Prostate gland (tissue), 2 donors: ENCODE data around the gene USP50.

Experiments
- POLR2A ChIP-seq: fragments of 450-650 bp; IDR thresholded peaks from one replicate; pipeline ENCODE4 v1.6.1; 2016; ENCODE audit warnings: antibody characterized with exemption, mild to moderate bottlenecking
- POLR2AphosphoS5 ChIP-seq: sonication (generic); formaldehyde crosslinking; IDR thresholded peaks from one replicate; pipeline ENCODE4 v1.6.1; 2017; ENCODE audit warnings: antibody characterized with exemption
- TF ChIP-seq, protein P1 (sequence below), 4 experiments: fragments of 200-600 bp in 2 of 4; fragments of 450-650 bp in 2 of 4; sonication (generic) in 2 of 4; IDR thresholded peaks; 1 replicate in 3 of 4; 2 replicates in 1 of 4; pipeline ENCODE4 v1.5.1; 2016 to 2019; ENCODE audit warnings: antibody characterized with exemption in 4 of 4, mild to moderate bottlenecking in 2 of 4, moderate library complexity in 2 of 4

DNA sequence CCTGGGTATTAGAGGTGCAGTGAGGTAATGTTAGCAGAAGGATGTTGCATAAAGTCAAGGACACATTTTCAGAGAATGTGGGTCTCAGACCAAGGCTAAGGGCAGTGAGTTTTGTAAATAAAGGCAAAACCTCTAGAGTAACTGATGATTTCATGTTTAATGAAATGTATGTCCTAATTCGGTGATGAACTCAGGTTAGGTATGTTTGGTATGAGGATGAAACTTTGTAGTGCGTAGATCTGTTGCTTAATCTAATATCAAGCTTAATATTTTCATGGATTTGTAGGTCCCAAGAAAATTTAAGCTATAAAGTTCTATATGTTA is 3.6 kb downstream of the USP50 start:
- TF ChIP-seq, protein P1, sequence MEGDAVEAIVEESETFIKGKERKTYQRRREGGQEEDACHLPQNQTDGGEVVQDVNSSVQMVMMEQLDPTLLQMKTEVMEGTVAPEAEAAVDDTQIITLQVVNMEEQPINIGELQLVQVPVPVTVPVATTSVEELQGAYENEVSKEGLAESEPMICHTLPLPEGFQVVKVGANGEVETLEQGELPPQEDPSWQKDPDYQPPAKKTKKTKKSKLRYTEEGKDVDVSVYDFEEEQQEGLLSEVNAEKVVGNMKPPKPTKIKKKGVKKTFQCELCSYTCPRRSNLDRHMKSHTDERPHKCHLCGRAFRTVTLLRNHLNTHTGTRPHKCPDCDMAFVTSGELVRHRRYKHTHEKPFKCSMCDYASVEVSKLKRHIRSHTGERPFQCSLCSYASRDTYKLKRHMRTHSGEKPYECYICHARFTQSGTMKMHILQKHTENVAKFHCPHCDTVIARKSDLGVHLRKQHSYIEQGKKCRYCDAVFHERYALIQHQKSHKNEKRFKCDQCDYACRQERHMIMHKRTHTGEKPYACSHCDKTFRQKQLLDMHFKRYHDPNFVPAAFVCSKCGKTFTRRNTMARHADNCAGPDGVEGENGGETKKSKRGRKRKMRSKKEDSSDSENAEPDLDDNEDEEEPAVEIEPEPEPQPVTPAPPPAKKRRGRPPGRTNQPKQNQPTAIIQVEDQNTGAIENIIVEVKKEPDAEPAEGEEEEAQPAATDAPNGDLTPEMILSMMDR (IDR thresholded peaks at IDR 0.05) = no peak
- TF ChIP-seq POLR2AphosphoS5 (no peak), POLR2A (no peak)
